ENCODE data around the gene C22orf15.

C22orf15 gene

GRCh38 chr22:23774114-23774921 is 11.5 kb downstream of the C22orf15 start:
- no peak for DNase-seq

GRCh38 chr22:23774922-23775436 is 12.2 kb downstream of the C22orf15 start:
- no peak for DNase-seq

DNA sequence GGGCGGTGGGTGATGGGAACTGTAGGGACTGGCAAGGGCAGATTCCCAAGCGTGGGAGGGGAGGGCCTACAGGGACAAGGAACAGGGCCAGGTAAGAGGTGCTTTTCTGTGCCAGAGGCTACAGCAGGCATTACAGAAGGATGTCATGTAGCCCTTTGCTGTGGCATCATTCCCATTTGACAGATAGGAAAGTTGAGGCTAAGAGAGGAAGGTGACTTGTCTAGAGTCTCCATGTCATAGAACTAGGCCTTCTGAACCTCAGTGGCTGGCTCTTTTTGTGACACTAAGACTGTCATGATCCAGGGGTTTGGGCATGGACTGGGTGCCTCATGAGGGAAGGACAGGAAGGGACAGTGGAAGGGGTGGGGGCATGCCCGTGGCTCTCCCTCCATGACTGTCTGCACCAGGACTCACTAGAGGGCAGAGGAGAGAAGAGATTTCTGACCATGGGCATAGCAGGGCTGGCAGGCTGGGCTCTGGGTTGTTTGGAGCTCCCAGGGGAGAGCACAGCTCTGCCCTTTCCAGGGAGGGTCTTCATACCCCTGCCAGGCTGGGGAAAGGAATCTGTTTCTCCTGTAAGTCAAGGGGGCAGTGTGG is 13.1 kb downstream of the C22orf15 start:
- no peak for DNase-seq

DNA sequence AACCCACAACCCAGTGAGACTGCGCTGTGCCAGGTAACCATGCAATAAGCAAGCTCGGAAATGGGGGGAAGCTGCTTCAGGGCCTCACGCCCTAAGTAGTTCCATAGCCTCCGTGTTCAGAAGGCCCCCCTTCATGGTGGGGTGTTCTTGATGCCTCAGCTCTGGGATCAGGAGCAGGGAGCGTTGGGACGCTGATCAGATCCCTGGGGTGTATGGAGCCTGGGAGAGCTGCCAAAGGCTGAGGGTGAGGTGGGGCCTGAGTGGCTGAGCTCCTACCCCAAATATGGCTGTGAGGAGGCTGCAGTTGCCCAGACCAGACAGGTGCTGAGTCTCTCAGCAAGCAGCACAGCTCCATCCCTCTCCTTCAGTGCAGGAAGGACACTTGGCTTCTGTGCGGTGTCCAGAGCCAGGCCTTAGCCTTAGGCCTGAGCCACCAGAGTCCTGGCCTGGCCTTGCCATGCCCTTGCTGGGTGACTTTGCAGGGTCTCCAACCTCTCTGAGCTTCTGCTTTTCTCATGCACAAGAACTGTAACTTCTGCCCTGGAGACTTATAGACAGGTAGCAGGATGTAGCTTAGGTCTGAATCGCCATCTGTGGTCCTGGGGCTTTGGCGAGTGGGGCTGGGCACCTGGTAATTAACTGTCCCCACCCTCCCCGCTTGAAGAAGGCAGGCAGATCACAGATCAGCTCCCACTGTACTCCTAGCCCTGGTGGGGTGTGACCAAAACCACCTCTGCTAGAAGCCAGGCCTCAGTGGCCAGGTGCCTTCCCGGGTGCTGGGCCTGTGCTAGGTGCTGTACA is 15.2 kb downstream of the C22orf15 start:
- DNase-seq = no peak

GRCh38 chr22:23778577-23778900 is 15.7 kb downstream of the C22orf15 start:
- DNase-seq = no peak

DNA sequence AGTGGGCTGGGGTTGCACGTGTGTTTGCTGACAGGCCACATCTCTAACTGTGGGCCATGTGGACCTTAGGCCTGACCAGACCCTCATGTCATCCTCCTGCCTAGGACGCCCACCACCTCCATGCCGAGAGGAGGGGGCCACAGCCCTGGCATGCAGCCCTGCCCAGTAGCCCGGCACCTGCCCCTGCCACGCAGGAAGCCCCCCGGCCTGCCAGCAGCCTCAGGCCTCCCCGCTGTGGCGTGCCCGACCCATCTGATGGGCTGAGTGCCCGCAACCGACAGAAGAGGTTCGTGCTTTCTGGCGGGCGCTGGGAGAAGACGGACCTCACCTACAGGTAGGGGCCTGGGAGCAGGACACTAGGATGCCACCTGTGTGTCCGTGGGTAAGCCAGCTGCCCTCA is 16.3 kb downstream of the C22orf15 start:
- DNase-seq = no peak

DNA sequence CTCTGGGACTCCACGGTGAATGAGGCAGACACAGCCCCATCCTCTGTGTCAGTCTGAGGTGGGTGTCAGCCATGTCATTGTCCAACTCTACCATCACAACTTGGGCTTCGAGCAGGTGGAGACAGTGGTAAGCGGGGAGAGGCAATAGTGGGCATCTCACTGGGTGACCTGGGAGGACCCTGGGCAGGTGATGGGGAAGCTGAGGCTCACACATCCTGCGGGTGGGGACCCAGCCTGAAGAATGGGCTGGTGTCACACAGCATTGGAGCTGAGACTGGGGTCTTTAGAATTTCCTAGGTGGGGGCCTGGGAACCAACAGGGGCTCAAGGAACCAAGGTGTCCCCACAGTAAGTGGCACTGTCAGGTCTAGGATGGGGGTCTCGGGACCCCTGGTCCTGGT is 16.9 kb downstream of the C22orf15 start:
- no peak for DNase-seq

DNA sequence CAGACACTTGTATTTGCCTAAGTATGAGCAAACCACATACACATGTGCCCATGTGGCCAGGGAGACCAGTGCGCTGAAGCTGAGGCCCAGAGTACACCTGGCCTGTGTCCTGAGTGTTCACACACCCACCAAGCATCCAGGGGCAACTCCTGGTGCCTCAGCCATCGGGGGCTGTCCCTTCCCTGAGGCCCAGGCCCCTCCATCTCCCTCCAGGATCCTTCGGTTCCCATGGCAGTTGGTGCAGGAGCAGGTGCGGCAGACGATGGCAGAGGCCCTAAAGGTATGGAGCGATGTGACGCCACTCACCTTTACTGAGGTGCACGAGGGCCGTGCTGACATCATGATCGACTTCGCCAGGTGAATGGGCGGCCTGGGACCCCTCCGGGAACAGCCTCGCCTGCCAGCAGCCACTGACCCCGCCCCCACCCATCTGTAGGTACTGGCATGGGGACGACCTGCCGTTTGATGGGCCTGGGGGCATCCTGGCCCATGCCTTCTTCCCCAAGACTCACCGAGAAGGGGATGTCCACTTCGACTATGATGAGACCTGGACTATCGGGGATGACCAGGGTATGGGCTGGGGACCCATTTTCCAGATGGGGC is 17.5 kb downstream of the C22orf15 start:
- DNase-seq = no peak

DNA sequence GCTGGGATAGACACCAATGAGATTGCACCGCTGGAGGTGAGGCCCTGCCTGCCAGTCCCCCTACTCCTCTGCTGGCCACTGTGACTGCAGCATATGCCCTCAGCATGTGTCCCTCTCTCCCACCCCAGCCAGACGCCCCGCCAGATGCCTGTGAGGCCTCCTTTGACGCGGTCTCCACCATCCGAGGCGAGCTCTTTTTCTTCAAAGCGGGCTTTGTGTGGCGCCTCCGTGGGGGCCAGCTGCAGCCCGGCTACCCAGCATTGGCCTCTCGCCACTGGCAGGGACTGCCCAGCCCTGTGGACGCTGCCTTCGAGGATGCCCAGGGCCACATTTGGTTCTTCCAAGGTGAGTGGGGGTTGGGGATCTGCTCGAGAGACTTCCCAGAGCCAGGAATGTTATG is 18.3 kb downstream of the C22orf15 start:
- no peak for DNase-seq

DNA sequence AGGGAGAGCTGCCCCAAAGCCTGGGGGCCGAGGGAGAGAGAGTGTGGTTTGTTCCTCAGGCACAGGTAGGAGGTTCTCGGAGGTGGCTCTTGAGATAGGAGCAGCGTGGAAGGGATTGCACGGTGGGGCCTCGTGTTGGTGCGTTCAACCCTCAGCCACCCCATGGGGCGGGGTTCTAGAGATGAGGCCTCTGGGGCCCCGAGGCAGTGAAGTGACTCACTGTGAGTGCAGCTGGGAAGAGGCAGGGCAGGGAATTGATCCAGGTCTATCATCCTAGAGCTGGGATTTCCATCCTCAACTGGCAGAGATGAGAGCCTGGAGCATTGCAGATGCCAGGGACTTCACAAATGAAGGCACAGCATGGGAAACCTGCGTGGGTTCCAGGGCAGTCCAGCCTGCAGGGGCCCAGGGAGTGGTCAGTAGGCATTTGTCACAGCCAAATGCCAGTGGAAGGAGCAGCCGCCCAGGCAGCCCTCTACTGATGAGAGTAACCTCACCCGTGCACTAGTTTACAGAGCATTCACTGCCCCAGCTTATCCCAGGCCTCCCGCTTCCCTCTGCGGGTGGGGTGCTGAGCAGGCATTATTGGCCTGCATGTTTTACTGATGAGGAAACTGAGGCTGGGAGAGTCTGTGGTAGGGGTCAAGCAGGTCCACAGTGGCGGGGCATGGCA is 18.9 kb downstream of the C22orf15 start:
- DNase-seq = no peak

DNA sequence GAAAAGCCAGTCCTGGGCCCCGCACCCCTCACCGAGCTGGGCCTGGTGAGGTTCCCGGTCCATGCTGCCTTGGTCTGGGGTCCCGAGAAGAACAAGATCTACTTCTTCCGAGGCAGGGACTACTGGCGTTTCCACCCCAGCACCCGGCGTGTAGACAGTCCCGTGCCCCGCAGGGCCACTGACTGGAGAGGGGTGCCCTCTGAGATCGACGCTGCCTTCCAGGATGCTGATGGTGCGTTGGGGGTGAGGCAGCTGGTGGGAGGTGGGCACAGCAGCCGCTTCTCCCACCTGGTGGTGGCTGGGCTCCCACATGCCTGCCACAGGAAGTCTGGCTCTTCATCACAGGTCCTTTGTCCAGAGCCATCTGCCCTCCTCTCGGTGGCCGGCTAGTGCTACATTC is 19.5 kb downstream of the C22orf15 start:
- no peak for DNase-seq

DNA sequence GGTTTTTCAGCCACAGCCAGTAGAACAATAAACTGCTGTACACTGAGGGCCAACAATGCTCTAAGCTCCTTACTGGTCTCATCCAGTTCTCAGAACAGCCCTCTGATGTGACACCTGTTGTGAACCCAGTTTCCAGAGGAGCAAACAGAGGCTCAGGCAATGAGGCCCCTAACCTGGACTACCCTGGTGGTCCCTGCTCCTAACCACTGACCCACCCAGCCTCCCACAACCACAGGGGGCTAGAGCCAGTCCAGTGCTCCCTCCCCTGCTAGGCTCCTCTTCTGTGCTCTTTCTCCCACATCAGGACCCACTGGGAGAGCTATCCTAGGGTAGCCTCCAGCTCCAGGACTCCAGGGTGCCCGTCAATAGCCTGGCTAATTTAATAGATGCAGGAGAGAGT is 19.9 kb downstream of the C22orf15 start:
- no peak for DNase-seq

GRCh38 chr22:23783265-23784150 is 20.7 kb downstream of the C22orf15 start:
- DNase-seq = no peak

DNA sequence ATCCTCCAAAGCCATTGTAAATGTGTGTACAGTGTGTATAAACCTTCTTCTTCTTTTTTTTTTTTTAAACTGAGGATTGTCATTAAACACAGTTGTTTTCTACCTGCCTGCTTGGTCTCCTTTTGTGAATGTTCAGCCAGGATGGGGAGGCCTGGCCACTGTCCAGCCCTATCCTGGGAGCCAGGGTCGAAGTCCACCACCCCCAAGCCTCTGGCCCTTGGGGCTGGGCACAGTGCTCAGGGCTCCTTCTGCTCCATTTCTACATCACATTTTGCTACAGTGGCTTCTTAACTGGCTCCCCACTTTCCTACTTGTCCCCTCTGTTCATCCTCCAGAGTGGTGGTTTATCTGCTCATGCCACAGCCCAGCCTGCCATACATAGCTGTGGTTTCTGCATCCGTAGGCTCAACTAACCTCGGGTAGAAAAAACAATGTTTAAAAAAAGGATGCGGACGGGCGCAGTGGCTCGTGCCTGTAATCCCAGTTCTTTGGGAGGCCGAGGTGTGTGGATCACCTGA is 21.5 kb downstream of the C22orf15 start:
- DNase-seq = no peak

GRCh38 chr22:23786261-23786710 is 23.5 kb downstream of the C22orf15 start:
- DNase-seq = no peak

DNA sequence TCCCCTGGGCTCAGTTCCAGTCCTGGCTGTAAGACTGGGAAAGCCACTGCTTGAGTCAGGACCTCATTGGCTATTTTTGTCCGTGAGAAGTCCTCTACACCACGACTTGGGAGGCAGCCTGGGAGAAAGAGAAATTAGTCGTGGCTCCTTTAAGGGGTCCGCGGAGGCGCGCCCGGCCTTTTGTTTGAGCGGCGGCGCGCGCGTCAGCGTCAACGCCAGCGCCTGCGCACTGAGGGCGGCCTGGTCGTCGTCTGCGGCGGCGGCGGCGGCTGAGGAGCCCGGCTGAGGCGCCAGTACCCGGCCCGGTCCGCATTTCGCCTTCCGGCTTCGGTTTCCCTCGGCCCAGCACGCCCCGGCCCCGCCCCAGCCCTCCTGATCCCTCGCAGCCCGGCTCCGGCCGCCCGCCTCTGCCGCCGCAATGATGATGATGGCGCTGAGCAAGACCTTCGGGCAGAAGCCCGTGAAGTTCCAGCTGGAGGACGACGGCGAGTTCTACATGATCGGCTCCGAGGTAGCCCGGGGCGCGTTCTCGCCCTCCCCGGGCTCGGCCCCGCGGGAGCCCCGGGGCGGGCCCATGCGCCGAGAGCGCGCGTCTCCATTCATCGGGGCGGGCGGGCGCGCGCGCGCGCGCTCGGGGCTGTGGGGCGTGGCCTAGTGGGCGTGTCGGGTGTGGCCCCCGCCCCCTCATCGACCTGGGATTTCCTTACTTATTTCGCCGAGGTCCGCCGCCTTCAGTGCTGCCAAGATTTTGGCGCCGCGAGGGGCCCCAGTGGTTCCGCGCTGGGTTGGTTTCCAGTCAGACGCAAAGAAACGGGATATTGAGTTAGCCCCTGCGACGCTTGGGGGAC is 24.2 kb downstream of the C22orf15 start, which contains the start of gene SMARCB1:
SMARCB1 (plus strand) TSS at position 215 of the 848 bp plus-strand sequence; CDS start at position 419, 204 bp downstream.
- no peak for DNase-seq

- no peak for DNase-seq
These were observed 24.8 kb downstream of the C22orf15 start for GRCh38 chr22:23787600-23787896.

DNA sequence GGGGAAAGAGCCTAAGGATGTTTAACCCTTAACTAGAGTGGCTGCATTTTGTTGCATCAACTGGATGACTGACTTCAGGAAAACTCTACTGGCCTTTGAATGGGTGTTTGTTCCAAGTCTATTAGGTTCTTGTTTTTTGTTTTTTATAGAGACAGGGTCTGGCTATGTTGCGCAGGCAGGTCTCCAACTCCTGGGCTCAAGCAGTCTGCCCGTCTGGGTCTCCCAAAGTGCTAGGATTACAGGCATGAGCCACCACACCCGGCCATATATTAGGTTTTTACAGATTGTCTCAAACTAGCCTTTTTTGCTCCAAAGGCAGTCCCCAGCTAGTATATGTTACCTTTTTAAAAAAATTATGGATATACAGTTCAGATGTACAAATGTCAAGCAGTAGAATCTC is 25.1 kb downstream of the C22orf15 start:
- DNase-seq = no peak

DNA sequence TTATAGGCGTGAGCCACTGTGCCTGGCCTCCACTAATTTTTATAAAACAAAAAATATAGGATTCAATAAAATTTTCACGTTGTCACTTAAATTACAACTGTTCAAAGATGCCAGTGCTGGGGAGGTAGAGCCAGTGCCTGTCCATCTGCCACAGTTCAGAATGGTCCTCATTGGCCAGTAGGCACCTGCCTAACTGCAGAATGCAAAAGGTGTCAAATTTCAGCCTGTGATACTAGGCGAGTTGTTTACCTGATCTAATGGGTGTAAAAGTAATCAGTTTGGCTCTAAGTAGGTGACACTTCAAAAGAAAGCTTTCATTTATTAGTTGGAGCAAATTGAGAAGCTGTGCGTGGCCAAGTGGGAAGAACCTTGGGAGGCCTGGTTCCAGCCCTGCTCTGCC is 26.3 kb downstream of the C22orf15 start:
- DNase-seq = no peak

GRCh38 chr22:23789638-23790037 is 26.8 kb downstream of the C22orf15 start:
- no peak for DNase-seq

Measured in NCI-H187 treated with DMSO at 0.1 percent for 48 hours (cell line).